Fibroblast of peridontal ligament (primary cell): ENCODE data around the gene PQBP1.

ENCODE experiments used
- DNase-seq: peaks from one replicate; pipeline ENCODE4 v3.0.0-alpha.2; 2010; ENCODE audit errors: extremely low read depth

PQBP1 gene

GRCh38 chrX:48920718-48921104 lies 23.0 kb downstream of the PQBP1 start:
- DNase-seq = no peak

GRCh38 chrX:48923771-48924170 lies 26.0 kb downstream of the PQBP1 start:
- DNase-seq = no peak

GRCh38 chrX:48924270-48924669 lies 26.5 kb downstream of the PQBP1 start:
- DNase-seq = no peak

- no peak for DNase-seq
Measured at GRCh38 chrX:48927123-48927522, 29.4 kb downstream of the PQBP1 start.

- no peak for DNase-seq
Measured at GRCh38 chrX:48927736-48928382, 30.1 kb downstream of the PQBP1 start.

- DNase-seq = no peak
Measured at GRCh38 chrX:48933757-48934156, 36.0 kb downstream of the PQBP1 start.

- DNase-seq = no peak
Measured at GRCh38 chrX:48934581-48935300, 37.0 kb downstream of the PQBP1 start.

GRCh38 chrX:48935301-48935670 lies 37.6 kb downstream of the PQBP1 start:
- no peak for DNase-seq

- no peak for DNase-seq
Measured at GRCh38 chrX:48936429-48937053, 38.8 kb downstream of the PQBP1 start.

- peak; percentile 24 for DNase-seq
Measured at GRCh38 chrX:48937054-48937907, 39.6 kb downstream of the PQBP1 start.

- no peak for DNase-seq
Measured at GRCh38 chrX:48938721-48939425, 41.1 kb downstream of the PQBP1 start.

GRCh38 chrX:48939524-48940228 lies 41.9 kb downstream of the PQBP1 start:
- DNase-seq = no peak

GRCh38 chrX:48940404-48940955 lies 42.8 kb downstream of the PQBP1 start:
- DNase-seq = no peak

- no peak for DNase-seq
Measured at GRCh38 chrX:48942895-48943294, 45.2 kb downstream of the PQBP1 start.

- peak; percentile 51 for DNase-seq
Measured at GRCh38 chrX:48945517-48946348, 48.0 kb downstream of the PQBP1 start.

- DNase-seq = no peak
Measured at GRCh38 chrX:48948589-48948988, 50.9 kb downstream of the PQBP1 start.
